Measurements from ENCODE around the gene ELP2. TPM values are rescaled to one million over a fixed set of nuclear protein-coding genes. Genes with fewer than 3 reads are reported as not detected.
"Not testable (repeated sequence)": the region's sequence is repeated elsewhere in the genome, so short reads cannot be mapped to it uniquely, and the experiment has no call there.

The ELP2 gene
- total RNA-seq, 1 experiment from 2014 or later = 54.2 TPM

DNA sequence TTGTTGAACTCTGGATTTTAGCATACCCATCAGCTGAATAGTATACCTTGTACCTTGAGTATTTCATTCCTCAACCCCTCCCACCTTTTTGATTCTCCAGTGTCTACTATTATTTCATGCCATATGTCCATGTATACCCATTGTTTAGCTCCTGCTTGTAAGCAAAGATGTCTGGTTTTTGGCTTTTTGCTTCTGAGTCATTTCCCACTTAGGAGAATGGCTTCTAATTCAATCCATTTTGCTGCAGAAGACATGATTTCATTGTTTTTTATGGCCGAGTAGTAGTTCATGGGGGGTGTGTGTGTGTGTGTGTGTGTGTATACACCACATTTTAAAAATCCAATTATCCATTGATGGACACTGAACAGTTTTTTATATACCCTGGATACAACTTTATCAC, 33.3 kb downstream of the ELP2 start:
- intact Hi-C loops (cut with micrococcal nuclease; ENCODE audit: unreplicated experiment) = no loop called here
- ChIA-PET CTCF (interaction anchor here (0.6 kb wide), 1 partner anchor 145 kb away, joined by 4 read pairs; no protein-coding TSS in a partner anchor), POLR2A (ENCODE audit: unreplicated experiment) (no interaction called here)
- BruUV-seq (replicated peaks) = no TSS peak
- Histone ChIP-seq H3K4me2 (no peak overlapping the region), H3K79me2 (ENCODE audit: low read depth) (no peaks in the 10 kb centered on the region), H3K4me1 (replicated peaks; ENCODE audit: insufficient read depth) (no peaks in the 10 kb centered on the region), H3K9me2 (ENCODE audit: insufficient read depth) (no peaks in the 10 kb centered on the region), H3K4me3 (no peak overlapping the region), H3K36me3 (ENCODE audit: low read depth) (peaks cover 15% of the 10 kb centered on the region), H3K9me3 (ENCODE audit: insufficient read depth, low read depth) (no peaks in the 10 kb centered on the region), H4K20me1 (ENCODE audit: insufficient read depth) (no peaks in the 10 kb centered on the region), H3F3A (ENCODE audit: insufficient read depth, low read depth) (no peaks in the 10 kb centered on the region), H3K27ac (no peak overlapping the region), H3K27me3 (ENCODE audit: insufficient read depth, low read depth) (no peaks in the 10 kb centered on the region), H2AFZ (no peak overlapping the region)
- TF ChIP-seq EZH2 (IDR thresholded peaks at IDR 0.05; ENCODE audit: low read depth) = no peak
- TF ChIP-seq, protein P1, sequence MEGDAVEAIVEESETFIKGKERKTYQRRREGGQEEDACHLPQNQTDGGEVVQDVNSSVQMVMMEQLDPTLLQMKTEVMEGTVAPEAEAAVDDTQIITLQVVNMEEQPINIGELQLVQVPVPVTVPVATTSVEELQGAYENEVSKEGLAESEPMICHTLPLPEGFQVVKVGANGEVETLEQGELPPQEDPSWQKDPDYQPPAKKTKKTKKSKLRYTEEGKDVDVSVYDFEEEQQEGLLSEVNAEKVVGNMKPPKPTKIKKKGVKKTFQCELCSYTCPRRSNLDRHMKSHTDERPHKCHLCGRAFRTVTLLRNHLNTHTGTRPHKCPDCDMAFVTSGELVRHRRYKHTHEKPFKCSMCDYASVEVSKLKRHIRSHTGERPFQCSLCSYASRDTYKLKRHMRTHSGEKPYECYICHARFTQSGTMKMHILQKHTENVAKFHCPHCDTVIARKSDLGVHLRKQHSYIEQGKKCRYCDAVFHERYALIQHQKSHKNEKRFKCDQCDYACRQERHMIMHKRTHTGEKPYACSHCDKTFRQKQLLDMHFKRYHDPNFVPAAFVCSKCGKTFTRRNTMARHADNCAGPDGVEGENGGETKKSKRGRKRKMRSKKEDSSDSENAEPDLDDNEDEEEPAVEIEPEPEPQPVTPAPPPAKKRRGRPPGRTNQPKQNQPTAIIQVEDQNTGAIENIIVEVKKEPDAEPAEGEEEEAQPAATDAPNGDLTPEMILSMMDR (conservative IDR thresholded peaks at IDR 0.05) = no peak
- no peak for DNase-seq

GRCh38 chr18:36167692-36168218, 38.1 kb downstream of the ELP2 start:
- DNase-seq = no peak
- ChIA-PET CTCF (no interaction called here), POLR2A (ENCODE audit: unreplicated experiment) (no interaction called here)
- no peaks in the 10 kb centered on the region for H3K4me1 ChIP-seq (replicated peaks; ENCODE audit: insufficient read depth)
- H3K27me3 ChIP-seq (ENCODE audit: insufficient read depth, low read depth) = no peaks in the 10 kb centered on the region
- no TSS peak for BruUV-seq (replicated peaks)
- no peaks in the 10 kb centered on the region for H3F3A ChIP-seq (ENCODE audit: insufficient read depth, low read depth)
- H3K4me2 ChIP-seq = no peak overlapping the region
- H3K36me3 ChIP-seq (ENCODE audit: low read depth) = peaks cover 24% of the 10 kb centered on the region
- no peak overlapping the region for H3K27ac ChIP-seq
- H3K9me3 ChIP-seq (ENCODE audit: insufficient read depth, low read depth) = no peaks in the 10 kb centered on the region
- H4K20me1 ChIP-seq (ENCODE audit: insufficient read depth) = no peaks in the 10 kb centered on the region
- no peak for TF ChIP-seq EZH2 (IDR thresholded peaks at IDR 0.05; ENCODE audit: low read depth)
- H3K9me2 ChIP-seq (ENCODE audit: insufficient read depth) = no peaks in the 10 kb centered on the region
- no peaks in the 10 kb centered on the region for H3K79me2 ChIP-seq (ENCODE audit: low read depth)
- H2AFZ ChIP-seq = no peak overlapping the region
- intact Hi-C loops (cut with micrococcal nuclease; ENCODE audit: unreplicated experiment) = no loop called here
- H3K4me3 ChIP-seq = no peak overlapping the region

DNA sequence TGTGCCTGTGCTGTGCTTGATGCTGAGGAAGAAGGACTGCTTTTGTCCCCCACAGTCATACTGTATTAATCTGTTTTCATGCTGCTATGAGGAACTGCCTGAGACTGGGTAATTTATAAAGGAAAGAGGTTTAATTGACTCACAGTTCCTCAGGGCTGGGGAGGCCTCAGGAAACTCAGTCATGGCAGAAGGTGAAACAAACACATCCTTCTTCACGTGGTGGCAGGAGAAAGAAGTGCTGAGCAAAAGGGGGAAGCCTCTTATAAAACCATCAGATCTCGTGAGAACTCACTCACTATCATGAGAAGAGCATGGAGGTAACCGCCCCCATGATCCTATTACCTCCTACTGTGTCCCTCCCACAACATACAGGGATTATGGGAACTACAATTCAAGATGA, 38.6 kb downstream of the ELP2 start:
- H3K27me3 ChIP-seq (ENCODE audit: insufficient read depth, low read depth); H3K9me3 ChIP-seq (ENCODE audit: insufficient read depth, low read depth); POLR2A ChIA-PET (ENCODE audit: unreplicated experiment); H3F3A ChIP-seq (ENCODE audit: insufficient read depth, low read depth); H3K4me2 ChIP-seq; H3K4me1 ChIP-seq (replicated peaks; ENCODE audit: insufficient read depth); H3K4me3 ChIP-seq; BruUV-seq (replicated peaks); H3K79me2 ChIP-seq (ENCODE audit: low read depth); DNase-seq; intact Hi-C loops (cut with micrococcal nuclease; ENCODE audit: unreplicated experiment); H3K27ac ChIP-seq; H2AFZ ChIP-seq; CTCF ChIA-PET; H3K9me2 ChIP-seq (ENCODE audit: insufficient read depth); H4K20me1 ChIP-seq (ENCODE audit: insufficient read depth): not testable (repeated sequence)
- peaks cover 27% of the 10 kb centered on the region for H3K36me3 ChIP-seq (ENCODE audit: low read depth)

- H3K27me3 ChIP-seq (ENCODE audit: insufficient read depth, low read depth) = no peaks in the 10 kb centered on the region
- H3K4me1 ChIP-seq (replicated peaks; ENCODE audit: insufficient read depth) = no peaks in the 10 kb centered on the region
- CTCF ChIA-PET = no interaction called here
- TF ChIP-seq EZH2 (IDR thresholded peaks at IDR 0.05; ENCODE audit: low read depth) = no peak
- TF ChIP-seq, protein P1 (conservative IDR thresholded peaks at IDR 0.05) = no peak
- H3K79me2 ChIP-seq (ENCODE audit: low read depth) = no peaks in the 10 kb centered on the region
- no peak for DNase-seq
- no peak overlapping the region for H3K4me2 ChIP-seq
- H3K27ac ChIP-seq = no peak overlapping the region
- no TSS peak for BruUV-seq (replicated peaks)
- no peak overlapping the region for H2AFZ ChIP-seq
- H3K4me3 ChIP-seq = no peak overlapping the region
- no peaks in the 10 kb centered on the region for H3F3A ChIP-seq (ENCODE audit: insufficient read depth, low read depth)
- intact Hi-C loops (cut with micrococcal nuclease; ENCODE audit: unreplicated experiment) = no loop called here
- no peaks in the 10 kb centered on the region for H4K20me1 ChIP-seq (ENCODE audit: insufficient read depth)
- no peaks in the 10 kb centered on the region for H3K9me2 ChIP-seq (ENCODE audit: insufficient read depth)
- POLR2A ChIA-PET (ENCODE audit: unreplicated experiment) = no interaction called here
- H3K9me3 ChIP-seq (ENCODE audit: insufficient read depth, low read depth) = no peaks in the 10 kb centered on the region
- peaks cover 25% of the 10 kb centered on the region for H3K36me3 ChIP-seq (ENCODE audit: low read depth)
Measured at GRCh38 chr18:36169938-36170337, 40.2 kb downstream of the ELP2 start.
